H1 (cell line): Measurements from ENCODE around the gene PLXNB2. TPM values are rescaled to one million over a fixed set of nuclear protein-coding genes. Genes with fewer than 3 reads are reported as not detected.

Experiments used
- ATF3 ChIP-seq: IDR thresholded peaks from 2 replicates; pipeline ENCODE4 v1.6.1; 2011; ENCODE audit warnings: low read depth, mild to moderate bottlenecking, low read length; ENCODE audit not compliant: insufficient read depth
- BCL11A ChIP-seq, 2 experiments: IDR thresholded peaks; one replicate each; pipeline ENCODE4 v1.6.1; 2011; ENCODE audit warnings: low read depth in 2 of 2, low read length in 2 of 2, mild to moderate bottlenecking in 2 of 2
- HDAC6 ChIP-seq: IDR thresholded peaks from one replicate; pipeline ENCODE4 v1.7.1; 2012; ENCODE audit warnings: low read depth, mild to moderate bottlenecking, inconsistent platforms, low read length, moderate library complexity
- JUND ChIP-seq: IDR thresholded peaks from 2 replicates; pipeline ENCODE4 v1.6.1; 2011; ENCODE audit warnings: mild to moderate bottlenecking, improper control_type of control experiment, low read length
- KDM4A ChIP-seq: IDR thresholded peaks from one replicate; pipeline ENCODE4 v1.7.1; 2012; ENCODE audit warnings: low read depth, mild to moderate bottlenecking, moderate library complexity, low read length, inconsistent platforms; ENCODE audit not compliant: severe bottlenecking
- polyA plus RNA-seq, 7 experiments: library from polyadenylated mRNA; depleted of rRNA in 3 of 7; stranded (reverse) in 5 of 7; unstranded in 2 of 7; fragments of >200 nt in 5 of 7; fragments of 200-250 nt in 2 of 7; gene quantifications; 1 replicate in 5 of 7; 2 replicates in 1 of 7; 4 replicates in 1 of 7; pipeline versions ENCODE4 v1.2.1 to v1.2.3, GENCODE V29; 2011 to 2013; ENCODE audit warnings: missing spikeins in 2 of 7, mixed read lengths in 2 of 7
- total RNA-seq: library from RNA; stranded (reverse); fragmentation: NEBNext Ultra II Directional; extraction: Animal tissue kit (Norgen Biotek cat#: 25700); gene quantifications from 2 replicates; pipeline ENCODE4 v1.2.1, GENCODE V29; 2021

The PLXNB2 gene
- total and polyA plus RNA-seq, 2 of the 8 experiments (the other 6 are each of a cell fraction or from before 2014, with no cell fraction given), result 58.3 to 92.8 TPM

GRCh38 chr22:50229370-50229769, 78.1 kb downstream of the PLXNB2 start (continued):
- TF ChIP-seq ATF3 (no peak), JUND (no peak), HDAC6 (no peak), KDM4A (no peak), BCL11A (IDR thresholded peaks at IDR 0.05; ENCODE audit: low read depth in 2 of 2, low read length in 2 of 2) (no peak)
